HG03457 (cell line): ENCODE measurements around the gene EXOC4.

Experiments used
- ATAC-seq: cut with Tn5 transposase; IDR thresholded peaks from one replicate; pipeline ENCODE4 v1.9.1; 2021; ENCODE audit warnings: moderate number of reproducible peaks; ENCODE audit not compliant: unreplicated experiment

The EXOC4 gene

GRCh38 chr7:133815611-133816210 lies 562.8 kb downstream of the EXOC4 start:
- ATAC-seq, result no peak

- ATAC-seq, result no peak
Measured at GRCh38 chr7:133819695-133820094, 566.8 kb downstream of the EXOC4 start.

GRCh38 chr7:133820584-133820983 lies 567.7 kb downstream of the EXOC4 start:
- no peak for ATAC-seq

- ATAC-seq, result no peak
Measured at GRCh38 chr7:133821171-133821570, 568.3 kb downstream of the EXOC4 start.

- no peak for ATAC-seq
Measured at GRCh38 chr7:133822001-133822641, 569.2 kb downstream of the EXOC4 start.

- ATAC-seq, result no peak
Measured at GRCh38 chr7:133822868-133823552, 570.1 kb downstream of the EXOC4 start.

- no peak for ATAC-seq
Measured at GRCh38 chr7:133824132-133824531, 571.3 kb downstream of the EXOC4 start.

- no peak for ATAC-seq
Measured at GRCh38 chr7:133827707-133828623, 575.1 kb downstream of the EXOC4 start.

- no peak for ATAC-seq
Measured at GRCh38 chr7:133828906-133829305, 576.0 kb downstream of the EXOC4 start.

- no peak for ATAC-seq
Measured at GRCh38 chr7:133829336-133829897, 576.5 kb downstream of the EXOC4 start.

- ATAC-seq, result no peak
Measured at GRCh38 chr7:133830081-133830480, 577.2 kb downstream of the EXOC4 start.

GRCh38 chr7:133836666-133837065 lies 583.8 kb downstream of the EXOC4 start:
- no peak for ATAC-seq

- no peak for ATAC-seq
Measured at GRCh38 chr7:133837224-133837623, 584.3 kb downstream of the EXOC4 start.

GRCh38 chr7:133839121-133839520 lies 586.2 kb downstream of the EXOC4 start:
- ATAC-seq, result no peak

- no peak for ATAC-seq
Measured at GRCh38 chr7:133843341-133843740, 590.5 kb downstream of the EXOC4 start.

GRCh38 chr7:133845005-133845404 lies 592.1 kb downstream of the EXOC4 start:
- ATAC-seq, result no peak

GRCh38 chr7:133846203-133846945 lies 593.5 kb downstream of the EXOC4 start:
- ATAC-seq, result no peak

- ATAC-seq, result no peak
Measured at GRCh38 chr7:133850497-133851280, 597.8 kb downstream of the EXOC4 start.

- ATAC-seq, result no peak
Measured at GRCh38 chr7:133851411-133851810, 598.5 kb downstream of the EXOC4 start.
